Thyroid gland (tissue), 4 donors: Measurements from ENCODE around the gene EHD4.

Experiments used
- CTCF ChIP-seq, 6 experiments: fragments of 200-600 bp in 3 of 6; fragments of 450-650 bp in 3 of 6; sonication (generic) in 3 of 6; IDR thresholded peaks; one replicate each; pipeline ENCODE4 v1.5.1; 2016 to 2019; ENCODE audit warnings: antibody characterized with exemption in 6 of 6, mild to moderate bottlenecking in 2 of 6, inconsistent platforms in 1 of 6, moderate library complexity in 1 of 6
- POLR2A ChIP-seq, 2 donors: fragments of 450-650 bp; IDR thresholded peaks; one replicate each; pipeline ENCODE4 v1.6.1; 2017; ENCODE audit warnings: antibody characterized with exemption in 2 of 2, mild to moderate bottlenecking in 2 of 2, moderate library complexity in 1 of 2

- no peak for TF ChIP-seq CTCF (IDR thresholded peaks at IDR 0.05)
- TF ChIP-seq POLR2A (IDR thresholded peaks at IDR 0.05) = no peak
These were observed 52.3 kb downstream of the EHD4 start for GRCh38 chr15:41919954-41920538.
